DOHH2 (cell line): Measurements from ENCODE around the gene DNAH14.

ENCODE experiments used
- H3F3A ChIP-seq: fragments of 200-600 bp; sonication (generic), shearing (Covaris generic); 2 replicates; pipeline ENCODE4 v1.6.0; 2016; ENCODE audit warnings: antibody characterized with exemption, mild to moderate bottlenecking; ENCODE audit not compliant: control insufficient read depth, insufficient read depth
- H3K27ac ChIP-seq: fragments of 200-600 bp; sonication (generic); 2 replicates; pipeline ENCODE4 v1.5.1; 2014; ENCODE audit warnings: low read depth, mild to moderate bottlenecking, low read length, moderate library complexity
- H3K27me3 ChIP-seq: fragments of 200-600 bp; sonication (generic); 2 replicates; pipeline ENCODE4 v1.6.1; 2014; ENCODE audit warnings: mild to moderate bottlenecking, low read length, mixed read lengths; ENCODE audit not compliant: control insufficient read depth
- H3K36me3 ChIP-seq: fragments of 200-600 bp; sonication (generic); 2 replicates; pipeline ENCODE4 v1.6.1; 2014; ENCODE audit warnings: mild to moderate bottlenecking, low read length, moderate library complexity, mixed read lengths; ENCODE audit not compliant: control insufficient read depth
- H3K4me1 ChIP-seq: fragments of 200-600 bp; sonication (generic); 2 replicates; pipeline ENCODE4 v1.6.1; 2014; ENCODE audit warnings: mild to moderate bottlenecking, low read length, mixed read lengths; ENCODE audit not compliant: control insufficient read depth
- H3K4me2 ChIP-seq: fragments of 200-600 bp; sonication (generic); 2 replicates; pipeline ENCODE4 v1.6.0; 2014; ENCODE audit warnings: mild to moderate bottlenecking, low read length, moderate library complexity
- H3K4me3 ChIP-seq: fragments of 200-600 bp; sonication (generic); 2 replicates; pipeline ENCODE4 v1.5.1; 2014; ENCODE audit warnings: mild to moderate bottlenecking, low read length, mixed read lengths
- H3K79me2 ChIP-seq: fragments of 200-600 bp; sonication (generic); 2 replicates; pipeline ENCODE4 v1.6.1; 2014; ENCODE audit warnings: mild to moderate bottlenecking, low read length, mixed read lengths; ENCODE audit not compliant: control insufficient read depth
- H3K9me2 ChIP-seq: fragments of 200-600 bp; sonication (generic); replicated peaks from 2 replicates; pipeline ENCODE4 v1.6.1; 2014; ENCODE audit warnings: mild to moderate bottlenecking, low read length, mixed read lengths; ENCODE audit not compliant: control insufficient read depth
- H3K9me3 ChIP-seq: fragments of 200-600 bp; sonication (generic); 2 replicates; pipeline ENCODE4 v1.6.1; 2014; ENCODE audit warnings: antibody characterized with exemption, low read length, mixed read lengths; ENCODE audit not compliant: control insufficient read depth, insufficient read depth
- H4K20me1 ChIP-seq: fragments of 200-600 bp; sonication (generic); 2 replicates; pipeline ENCODE4 v1.6.0; 2014; ENCODE audit warnings: low read depth, mild to moderate bottlenecking, antibody characterized with exemption, low read length, moderate library complexity; ENCODE audit not compliant: control insufficient read depth, insufficient read depth
- CTCF ChIP-seq: fragments of 200-600 bp; sonication (generic); IDR thresholded peaks from one replicate; pipeline ENCODE4 v1.5.1; 2014; ENCODE audit warnings: antibody characterized with exemption, mild to moderate bottlenecking, low read depth, low read length; ENCODE audit not compliant: poor library complexity, severe bottlenecking
- EZH2phosphoT487 ChIP-seq: fragments of 200-600 bp; sonication (generic); IDR thresholded peaks from 2 replicates; pipeline ENCODE4 v1.6.1; 2017; ENCODE audit warnings: borderline replicate concordance, mild to moderate bottlenecking, antibody characterized with exemption, low read length, moderate library complexity, mixed read lengths

DNAH14 gene

DNA sequence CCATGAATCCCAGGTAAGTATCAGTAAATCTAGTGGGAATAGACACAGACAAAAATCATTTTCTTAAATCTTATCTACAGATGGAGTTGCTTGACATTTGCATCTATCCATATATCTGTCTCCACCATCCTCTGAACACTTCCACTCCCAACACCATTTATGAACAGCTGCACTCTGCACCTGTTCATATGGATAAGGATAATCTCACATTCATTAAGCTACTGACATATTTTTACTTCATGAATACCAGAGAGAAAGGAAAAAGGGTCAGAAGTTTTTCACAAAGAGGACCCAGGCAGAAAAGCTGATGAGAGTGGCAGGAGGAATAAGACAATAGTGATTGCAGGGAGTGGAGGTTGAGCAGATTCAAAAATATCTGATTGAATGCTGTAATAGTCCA, 222.6 kb downstream of the DNAH14 start:
- no peaks in the 10 kb centered on the region for H3F3A ChIP-seq
- no peaks in the 10 kb centered on the region for H3K9me3 ChIP-seq
- no peaks in the 10 kb centered on the region for H3K9me2 ChIP-seq
- no peak overlapping the region for H3K27ac ChIP-seq
- no peak overlapping the region for H3K4me2 ChIP-seq
- H3K27me3 ChIP-seq, result no peaks in the 10 kb centered on the region
- H3K4me3 ChIP-seq, result no peak overlapping the region
- no peaks in the 10 kb centered on the region for H3K36me3 ChIP-seq
- TF ChIP-seq CTCF (no peak), EZH2phosphoT487 (no peak)
- H3K4me1 ChIP-seq, result no peaks in the 10 kb centered on the region
- H3K79me2 ChIP-seq, result no peaks in the 10 kb centered on the region
- H4K20me1 ChIP-seq, result no peaks in the 10 kb centered on the region

DNA sequence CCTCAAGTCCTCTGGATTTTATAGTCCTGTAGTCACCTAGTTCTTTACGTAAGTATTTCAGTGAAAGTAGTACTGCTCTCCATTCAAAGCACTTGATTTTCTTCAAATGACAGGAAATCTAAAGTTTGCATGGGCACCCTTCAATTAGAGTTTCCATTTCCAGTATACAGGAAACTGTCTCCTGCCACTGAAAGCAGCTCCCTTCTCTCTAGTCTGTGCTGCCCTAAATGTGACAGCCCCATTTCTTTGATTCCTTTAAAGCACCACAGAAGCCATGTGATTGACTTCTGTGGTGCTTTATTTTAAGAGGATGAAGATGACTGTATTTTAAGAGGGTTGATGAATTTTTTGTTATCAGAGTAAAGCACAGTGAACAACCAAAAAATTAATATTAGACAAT, 226.1 kb downstream of the DNAH14 start:
- TF ChIP-seq EZH2phosphoT487, result no peak
- TF ChIP-seq CTCF, result no peak
- Histone ChIP-seq H3K4me1 (no peaks in the 10 kb centered on the region), H3K36me3 (no peaks in the 10 kb centered on the region), H3K4me3 (no peak overlapping the region), H3K9me2 (no peaks in the 10 kb centered on the region), H3K4me2 (no peak overlapping the region), H3K27ac (no peak overlapping the region), H3K79me2 (no peaks in the 10 kb centered on the region), H3F3A (no peaks in the 10 kb centered on the region), H4K20me1 (no peaks in the 10 kb centered on the region), H3K27me3 (no peaks in the 10 kb centered on the region), H3K9me3 (no peaks in the 10 kb centered on the region)

DNA sequence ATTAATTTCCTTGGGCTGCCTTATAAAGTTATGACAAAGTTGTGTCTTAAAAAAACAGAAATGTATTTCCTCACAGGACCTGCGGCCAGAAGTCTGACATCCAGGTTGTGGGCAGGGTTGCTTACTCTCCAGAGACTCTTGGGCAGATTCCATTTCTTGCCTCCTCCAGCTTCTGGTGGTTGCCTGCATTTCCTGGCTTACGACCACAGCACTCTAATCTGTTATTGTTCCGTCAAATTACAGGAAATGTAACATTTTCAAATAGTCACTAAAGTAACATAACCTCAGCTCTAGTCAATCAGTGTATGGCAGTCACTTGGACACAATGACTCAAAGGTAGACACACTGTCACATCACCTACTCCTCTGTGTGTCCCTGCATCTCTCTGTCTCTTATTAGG, 226.8 kb downstream of the DNAH14 start:
- H3K79me2 ChIP-seq, result no peaks in the 10 kb centered on the region
- H3K4me3 ChIP-seq, result no peak overlapping the region
- H3K9me2 ChIP-seq, result no peaks in the 10 kb centered on the region
- H3K4me1 ChIP-seq, result no peaks in the 10 kb centered on the region
- no peaks in the 10 kb centered on the region for H3F3A ChIP-seq
- H3K36me3 ChIP-seq, result no peaks in the 10 kb centered on the region
- H3K4me2 ChIP-seq, result no peak overlapping the region
- H3K9me3 ChIP-seq, result no peaks in the 10 kb centered on the region
- H3K27me3 ChIP-seq, result no peaks in the 10 kb centered on the region
- no peak for TF ChIP-seq EZH2phosphoT487
- no peak for TF ChIP-seq CTCF
- H4K20me1 ChIP-seq, result no peaks in the 10 kb centered on the region
- H3K27ac ChIP-seq, result no peak overlapping the region

DNA sequence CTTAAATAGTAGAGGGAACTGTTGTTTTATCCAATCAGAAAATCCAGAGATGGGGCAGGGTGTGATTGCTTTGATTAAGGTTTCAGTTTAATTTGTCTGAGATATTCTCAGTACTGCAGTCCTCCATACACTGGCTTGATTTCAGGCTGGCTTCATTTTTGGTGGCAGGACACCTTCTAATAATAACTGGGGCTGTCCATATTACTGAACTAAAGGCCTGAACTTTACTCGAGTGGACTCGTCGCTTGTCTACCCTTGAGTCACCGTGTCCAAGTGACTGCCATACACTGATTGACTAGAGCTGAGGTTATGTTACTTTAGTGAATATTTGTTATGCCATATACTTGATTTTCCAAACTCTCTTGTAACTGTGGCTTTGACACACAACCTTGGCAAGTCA, 228.8 kb downstream of the DNAH14 start:
- Histone ChIP-seq H3K79me2 (no peaks in the 10 kb centered on the region), H3F3A (no peaks in the 10 kb centered on the region), H3K9me3 (no peaks in the 10 kb centered on the region), H3K27me3 (no peaks in the 10 kb centered on the region), H3K4me3 (no peak overlapping the region), H3K9me2 (no peaks in the 10 kb centered on the region), H3K27ac (no peak overlapping the region), H3K4me1 (no peaks in the 10 kb centered on the region), H3K4me2 (no peak overlapping the region), H4K20me1 (no peaks in the 10 kb centered on the region), H3K36me3 (no peaks in the 10 kb centered on the region)
- no peak for TF ChIP-seq EZH2phosphoT487
- no peak for TF ChIP-seq CTCF
